GM18508 (cell line): ENCODE measurements around the gene HEMK1.

Experiments used
- ATAC-seq: cut with Tn5 transposase; IDR thresholded peaks from one replicate; pipeline ENCODE4 v1.9.1; 2021; ENCODE audit warnings: moderate number of reproducible peaks; ENCODE audit not compliant: insufficient read depth, unreplicated experiment

Gene HEMK1

GRCh38 chr3:50572801-50573371 is 3.6 kb downstream of the HEMK1 start:
- ATAC-seq, result no peak

- ATAC-seq, result no peak
Observed at GRCh38 chr3:50573566-50574443, 4.5 kb downstream of the HEMK1 start.

GRCh38 chr3:50574444-50574831 is 5.1 kb downstream of the HEMK1 start:
- no peak for ATAC-seq

GRCh38 chr3:50575372-50575771 is 6.0 kb downstream of the HEMK1 start:
- no peak for ATAC-seq

- no peak for ATAC-seq
Observed at GRCh38 chr3:50577348-50577747, 8.0 kb downstream of the HEMK1 start.

GRCh38 chr3:50580683-50581458 is 11.5 kb downstream of the HEMK1 start:
- ATAC-seq, result no peak

GRCh38 chr3:50581459-50581842 is 12.1 kb downstream of the HEMK1 start:
- no peak for ATAC-seq

GRCh38 chr3:50582083-50582482 is 12.8 kb downstream of the HEMK1 start:
- ATAC-seq, result no peak

GRCh38 chr3:50583897-50584296 is 14.6 kb downstream of the HEMK1 start:
- no peak for ATAC-seq

GRCh38 chr3:50584391-50584790 is 15.1 kb downstream of the HEMK1 start:
- ATAC-seq, result no peak

GRCh38 chr3:50585919-50586762 is 16.8 kb downstream of the HEMK1 start:
- no peak for ATAC-seq

- ATAC-seq, result no peak
Observed at GRCh38 chr3:50586763-50587070, 17.4 kb downstream of the HEMK1 start.

- ATAC-seq, result no peak
Observed at GRCh38 chr3:50587373-50587772, 18.1 kb downstream of the HEMK1 start.

- no peak for ATAC-seq
Observed at GRCh38 chr3:50587806-50588758, 18.8 kb downstream of the HEMK1 start.

- ATAC-seq, result no peak
Observed at GRCh38 chr3:50588759-50589433, 19.6 kb downstream of the HEMK1 start.

GRCh38 chr3:50591196-50591741 is 21.9 kb downstream of the HEMK1 start:
- no peak for ATAC-seq

GRCh38 chr3:50592568-50592967 is 23.2 kb downstream of the HEMK1 start:
- ATAC-seq, result no peak

GRCh38 chr3:50594253-50594785 is 25.0 kb downstream of the HEMK1 start:
- no peak for ATAC-seq
